H7 (cell line): Measurements from ENCODE around the gene MAN2A1. TPM values are rescaled to one million over a fixed set of nuclear protein-coding genes. Genes with fewer than 3 reads are reported as not detected.
A peak's percentile ranks its signal among the peaks of the same experiment; 100 is the strongest.

Experiments
- DNase-seq: peaks from one replicate; pipeline ENCODE4 v3.0.0; 2012
- H3K27me3 ChIP-seq: 2 replicates; pipeline ENCODE4 v1.6.0; 2011; ENCODE audit warnings: mild to moderate bottlenecking, low read length; ENCODE audit not compliant: control insufficient read depth, insufficient read depth
- H3K36me3 ChIP-seq: replicated peaks from 2 replicates; pipeline ENCODE4 v1.5.1; 2011; ENCODE audit warnings: low read length; ENCODE audit not compliant: control insufficient read depth, insufficient read depth
- H3K4me3 ChIP-seq: 2 replicates; pipeline ENCODE4 v1.5.1; 2011; ENCODE audit warnings: low read depth, mild to moderate bottlenecking, control low read depth, low read length, moderate library complexity; ENCODE audit not compliant: insufficient read depth
- total RNA-seq: library from RNA; depleted of rRNA; stranded (reverse); fragments of >200 nt; shearing (Covaris generic); gene quantifications from 2 replicates; pipeline ENCODE4 v1.2.3, GENCODE V29; 2014

MAN2A1 gene
- total RNA-seq, 1 experiment from 2014 or later = 53.5 TPM

- Histone ChIP-seq H3K36me3 (peaks cover 1% of the 10 kb centered on the region), H3K27me3 (no peaks in the 10 kb centered on the region), H3K4me3 (no peak overlapping the region)
- no peak for DNase-seq
Measured at GRCh38 chr5:109769597-109770291, 80.0 kb downstream of the MAN2A1 start.

DNA sequence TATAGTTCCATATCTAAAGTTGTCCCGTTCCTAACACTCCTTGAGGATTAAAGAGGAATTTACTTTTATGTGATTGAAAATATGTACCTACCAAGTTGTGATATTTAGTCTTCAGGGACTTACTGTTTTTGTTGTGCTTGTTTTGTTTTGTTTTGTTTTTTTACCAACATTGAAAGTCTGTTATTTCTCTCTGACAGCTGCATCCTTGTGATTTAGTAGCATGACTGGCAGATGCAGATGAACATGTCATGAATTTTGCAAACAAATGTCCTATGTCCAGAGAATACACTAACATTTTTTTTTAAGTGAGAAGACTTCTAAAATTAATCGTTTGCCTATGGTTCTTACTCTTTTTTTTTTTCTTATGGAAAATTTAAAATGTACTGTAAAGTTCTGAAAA, 85.4 kb downstream of the MAN2A1 start:
- H3K36me3 ChIP-seq = no peaks in the 10 kb centered on the region; the same call in none of the 2 replicates
- no peaks in the 10 kb centered on the region for H3K27me3 ChIP-seq
- H3K4me3 ChIP-seq = no peak overlapping the region
- no peak for DNase-seq

DNA sequence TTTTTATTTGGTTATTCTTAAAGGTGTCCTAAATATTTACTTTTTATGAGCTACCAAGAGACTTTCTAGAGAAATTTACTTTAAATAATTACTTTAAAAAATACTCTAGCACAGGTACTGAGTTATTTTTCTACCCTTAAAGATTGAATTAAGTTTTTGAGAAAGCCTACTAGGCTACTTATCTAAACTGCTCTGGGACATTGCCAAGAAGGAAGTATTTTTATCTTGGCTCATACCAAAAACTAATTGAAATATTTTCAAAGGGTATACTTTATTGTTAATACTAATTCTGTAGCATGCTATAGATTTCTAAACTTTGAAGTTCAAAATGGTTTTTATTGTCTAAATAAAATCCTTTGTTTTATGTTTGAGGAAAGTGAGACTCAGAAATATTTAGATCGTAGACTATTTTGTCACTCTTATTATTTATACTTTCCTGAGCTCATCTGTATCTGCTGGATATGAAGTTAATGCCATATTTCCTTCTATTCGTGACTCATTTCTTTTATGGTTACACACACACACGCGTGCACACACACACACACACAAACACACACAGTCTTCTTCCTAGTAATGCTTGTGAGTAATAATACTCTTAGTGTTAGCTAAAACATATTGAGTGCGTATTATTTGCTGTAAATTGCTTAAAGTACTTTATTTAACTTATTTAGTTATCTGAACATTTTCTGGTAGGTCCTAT, 89.5 kb downstream of the MAN2A1 start:
- Histone ChIP-seq H3K27me3 (no peaks in the 10 kb centered on the region), H3K4me3 (no peak overlapping the region), H3K36me3 (no peaks in the 10 kb centered on the region; the same call in none of the 2 replicates)
- no peak for DNase-seq

GRCh38 chr5:109784687-109785086, 95.0 kb downstream of the MAN2A1 start:
- H3K27me3 ChIP-seq = no peaks in the 10 kb centered on the region
- no peak for DNase-seq
- no peak overlapping the region for H3K4me3 ChIP-seq
- no peaks in the 10 kb centered on the region; the same call in none of the 2 replicates for H3K36me3 ChIP-seq

- Histone ChIP-seq H3K36me3 (no peaks in the 10 kb centered on the region; the same call in none of the 2 replicates), H3K27me3 (no peaks in the 10 kb centered on the region), H3K4me3 (no peak overlapping the region)
- DNase-seq = no peak
Measured at GRCh38 chr5:109786206-109786855, 96.6 kb downstream of the MAN2A1 start.

- peaks cover 4% of the 10 kb centered on the region for H3K36me3 ChIP-seq
- H3K27me3 ChIP-seq = no peaks in the 10 kb centered on the region
- DNase-seq = no peak
- no peak overlapping the region for H3K4me3 ChIP-seq
Measured at GRCh38 chr5:109788596-109788995, 98.9 kb downstream of the MAN2A1 start.

GRCh38 chr5:109792613-109793012, 102.9 kb downstream of the MAN2A1 start:
- Histone ChIP-seq H3K27me3 (no peaks in the 10 kb centered on the region), H3K4me3 (no peak overlapping the region), H3K36me3 (peaks cover 10% of the 10 kb centered on the region)
- no peak for DNase-seq

DNA sequence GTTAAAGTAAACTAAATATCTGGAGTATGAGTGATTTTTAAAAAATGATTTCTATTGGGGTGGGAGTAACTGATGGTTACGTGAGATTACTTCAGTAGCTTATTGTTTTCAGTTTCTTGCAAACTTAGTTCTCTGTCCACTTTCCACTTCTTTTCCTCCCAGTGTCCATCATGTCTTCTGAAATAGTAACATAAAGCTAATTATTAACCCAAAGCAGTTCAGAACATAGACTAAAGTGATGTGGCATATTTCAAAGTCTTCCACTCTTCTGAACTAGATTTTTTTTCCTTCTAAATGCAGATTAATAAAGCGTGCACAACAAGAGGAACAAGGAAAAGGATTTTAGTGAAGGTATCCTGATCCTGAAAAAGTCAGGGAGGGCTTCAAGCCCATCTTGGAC, 114.1 kb downstream of the MAN2A1 start:
- Histone ChIP-seq H3K4me3 (no peak overlapping the region), H3K36me3 (no peaks in the 10 kb centered on the region; the same call in 1 of the 2 replicates), H3K27me3 (no peaks in the 10 kb centered on the region)
- DNase-seq = no peak

DNA sequence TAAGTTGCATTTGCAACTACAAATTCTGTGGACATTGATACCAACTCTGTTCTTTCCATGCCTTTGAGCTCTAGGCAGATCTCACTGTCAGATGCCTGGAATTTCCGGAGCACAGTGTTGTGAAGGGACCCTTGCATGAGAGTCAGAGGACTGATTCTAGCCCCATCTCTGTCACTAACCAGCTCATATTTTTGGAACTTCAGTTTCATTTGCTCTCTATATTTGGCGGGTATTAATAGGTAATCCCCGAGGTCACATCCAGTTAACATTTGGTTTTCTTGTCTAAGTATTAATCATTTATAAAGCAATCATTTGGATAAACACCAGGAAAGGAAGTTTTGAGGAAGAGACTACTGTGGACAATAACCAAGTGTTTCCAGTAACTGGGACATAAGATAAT, 115.7 kb downstream of the MAN2A1 start:
- peak; percentile 2 for DNase-seq
- Histone ChIP-seq H3K27me3 (no peaks in the 10 kb centered on the region), H3K36me3 (no peaks in the 10 kb centered on the region; the same call in 1 of the 2 replicates), H3K4me3 (no peak overlapping the region)

DNA sequence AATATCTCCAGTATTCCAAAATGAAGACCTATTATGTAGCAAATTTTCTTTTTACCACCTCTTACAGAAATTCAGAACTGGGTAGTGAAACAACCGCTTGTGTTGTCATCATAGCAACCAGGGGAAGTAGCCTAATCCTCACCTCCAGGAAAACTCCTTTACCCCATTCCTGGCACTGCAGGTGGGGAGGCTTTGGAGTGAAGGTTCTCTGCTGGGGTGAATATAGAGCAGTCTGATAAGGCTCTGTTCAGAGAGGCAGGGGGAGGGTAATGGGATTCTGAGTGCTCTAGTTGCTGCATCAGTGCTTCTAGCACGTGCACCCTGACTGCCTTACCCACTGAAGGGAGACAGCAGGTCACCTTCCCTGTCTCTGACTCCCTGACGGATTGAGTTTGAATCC, 116.2 kb downstream of the MAN2A1 start:
- Histone ChIP-seq H3K36me3 (no peaks in the 10 kb centered on the region; the same call in 1 of the 2 replicates), H3K27me3 (no peaks in the 10 kb centered on the region), H3K4me3 (no peak overlapping the region)
- peak; percentile 28 for DNase-seq

DNA sequence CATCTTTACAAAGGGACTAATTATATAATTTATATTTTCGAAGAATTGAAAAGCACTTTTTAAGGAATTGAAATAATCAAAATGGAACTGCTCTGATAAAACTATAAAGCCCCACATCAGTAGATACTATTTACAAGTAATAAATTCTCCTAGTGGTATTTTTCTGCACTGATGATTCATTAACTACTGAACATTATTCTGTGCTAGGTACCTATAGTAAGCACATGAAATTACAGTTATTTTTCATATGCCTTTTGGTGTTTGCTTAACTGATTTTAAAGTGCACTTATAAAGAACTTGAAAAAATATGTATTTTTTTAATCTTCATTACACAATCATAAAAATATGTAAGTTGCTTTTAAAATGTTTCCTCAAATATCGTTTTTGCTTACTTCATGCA, 123.0 kb downstream of the MAN2A1 start:
- no peak overlapping the region for H3K4me3 ChIP-seq
- no peak for DNase-seq
- H3K27me3 ChIP-seq = no peaks in the 10 kb centered on the region
- no peaks in the 10 kb centered on the region; the same call in 1 of the 2 replicates for H3K36me3 ChIP-seq

DNA sequence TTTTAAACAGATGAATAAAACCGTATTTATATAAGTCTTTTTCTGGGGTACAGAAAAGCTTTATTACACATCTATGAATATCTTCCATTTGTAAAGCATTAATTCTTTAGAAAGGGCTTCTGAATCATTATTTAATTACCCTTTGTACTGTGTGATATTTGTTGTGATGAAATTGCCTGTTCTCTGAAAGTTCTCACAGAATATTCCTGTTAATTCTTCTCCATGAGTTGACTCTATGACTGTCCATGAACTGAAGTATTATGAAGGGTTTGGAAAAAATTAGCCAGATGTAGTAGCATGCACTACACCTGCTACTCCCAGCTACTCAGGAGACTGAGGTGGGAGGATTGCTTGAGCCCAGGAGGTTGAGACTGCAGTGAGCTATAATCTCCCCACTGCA, 127.0 kb downstream of the MAN2A1 start:
- DNase-seq = no peak
- Histone ChIP-seq H3K36me3 (peaks cover 1% of the 10 kb centered on the region; the same call in 1 of the 2 replicates), H3K4me3 (no peak overlapping the region), H3K27me3 (no peaks in the 10 kb centered on the region)

- H3K27me3 ChIP-seq = no peaks in the 10 kb centered on the region
- DNase-seq = no peak
- peaks cover 3% of the 10 kb centered on the region; the same call in 1 of the 2 replicates for H3K36me3 ChIP-seq
- H3K4me3 ChIP-seq = no peak overlapping the region
Measured at GRCh38 chr5:109819878-109820277, 130.2 kb downstream of the MAN2A1 start.

DNA sequence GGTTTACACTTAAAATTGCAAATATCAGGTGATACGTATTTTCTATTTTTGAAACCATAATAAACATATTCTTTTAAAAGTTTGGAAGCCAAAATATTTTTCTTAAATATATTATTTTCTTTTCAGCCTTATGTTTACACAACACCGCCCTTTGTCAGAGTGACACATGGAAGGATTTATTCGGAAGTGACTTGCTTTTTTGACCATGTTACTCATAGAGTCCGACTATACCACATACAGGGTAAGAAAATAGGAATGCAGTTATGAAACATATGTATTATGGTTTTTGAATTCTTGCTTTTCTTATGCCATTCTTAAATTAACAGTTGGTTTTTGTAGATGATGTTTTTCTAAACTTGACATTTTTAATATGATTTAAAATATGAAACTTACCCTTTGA, 133.9 kb downstream of the MAN2A1 start:
- no peak for DNase-seq
- H3K36me3 ChIP-seq = peaks cover 3% of the 10 kb centered on the region; the same call in 1 of the 2 replicates
- H3K4me3 ChIP-seq = no peak overlapping the region
- H3K27me3 ChIP-seq = no peaks in the 10 kb centered on the region

GRCh38 chr5:109825450-109825849, 135.7 kb downstream of the MAN2A1 start:
- peaks cover 3% of the 10 kb centered on the region for H3K36me3 ChIP-seq
- H3K27me3 ChIP-seq = no peaks in the 10 kb centered on the region
- DNase-seq = no peak
- no peak overlapping the region for H3K4me3 ChIP-seq
